ENCODE data around the gene HMGCR.

Gene HMGCR

GRCh38 chr5:75355236-75355635 is 18.2 kb downstream of the HMGCR start:
- H3K79me2 ChIP-seq (ENCODE audit: low read length) = peaks cover 11% of the 10 kb centered on the region
- peaks cover 11% of the 10 kb centered on the region for H4K20me1 ChIP-seq (ENCODE audit: insufficient read depth, low read length)
- H3K4me3 ChIP-seq (ENCODE audit: low read length) = no peak overlapping the region
- TF ChIP-seq EZH2phosphoT487 (IDR thresholded peaks at IDR 0.05; ENCODE audit: low read depth) (no peak), CTCF (IDR thresholded peaks at IDR 0.05; ENCODE audit: low read depth, low read length) (no peak)
- no peak overlapping the region for H3K27ac ChIP-seq (ENCODE audit: low read length)
- peaks cover 71% of the 10 kb centered on the region for H3K36me3 ChIP-seq (replicated peaks; ENCODE audit: low read depth, low read length)
- H3K9ac ChIP-seq (ENCODE audit: low read length) = no peak overlapping the region
- no peaks in the 10 kb centered on the region for H3K27me3 ChIP-seq (ENCODE audit: low read depth, low read length)
- no peaks in the 10 kb centered on the region for H3K9me3 ChIP-seq (ENCODE audit: insufficient read depth, low read length)
- H3K4me1 ChIP-seq (ENCODE audit: low read length) = 0 out of 2 replicates have a peak, but pooled peaks cover 2% of the 10 kb centered on the region
- H3K4me2 ChIP-seq (ENCODE audit: low read length) = no peak overlapping the region
- no peak overlapping the region for H2AFZ ChIP-seq (ENCODE audit: low read depth, low read length)

DNA sequence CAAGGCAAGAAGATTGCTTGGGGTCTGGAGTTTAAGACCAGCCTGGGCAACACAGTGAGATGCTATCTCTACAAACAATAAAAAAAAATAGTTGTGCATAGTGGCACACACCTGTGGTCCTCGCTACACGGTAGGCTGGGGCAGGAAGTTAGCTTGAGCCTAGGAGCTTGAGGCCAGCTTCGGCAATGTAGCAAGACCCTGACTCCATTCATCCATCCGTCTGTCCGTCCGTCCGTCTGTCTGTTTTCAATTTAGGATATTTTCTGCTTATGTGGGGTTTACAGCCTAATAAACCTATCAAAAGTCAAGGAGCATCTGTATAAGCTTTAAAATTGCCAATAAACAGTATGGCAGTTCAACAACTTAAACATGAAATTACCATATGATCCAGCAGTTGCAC is 19.7 kb downstream of the HMGCR start:
- 0 out of 2 replicates have a peak, but pooled peaks cover 2% of the 10 kb centered on the region for H3K4me1 ChIP-seq (ENCODE audit: low read length)

GRCh38 chr5:75358117-75358516 is 21.1 kb downstream of the HMGCR start:
- Histone ChIP-seq H3K27me3 (ENCODE audit: low read depth, low read length) (no peaks in the 10 kb centered on the region), H2AFZ (ENCODE audit: low read depth, low read length) (no peak overlapping the region), H3K9me3 (ENCODE audit: insufficient read depth, low read length) (no peaks in the 10 kb centered on the region), H3K36me3 (replicated peaks; ENCODE audit: low read depth, low read length) (peaks cover 65% of the 10 kb centered on the region), H3K79me2 (ENCODE audit: low read length) (0 out of 2 replicates have a peak, but pooled peaks cover 2% of the 10 kb centered on the region), H3K9ac (ENCODE audit: low read length) (no peak overlapping the region), H3K4me1 (ENCODE audit: low read length) (0 out of 2 replicates have a peak, but pooled peaks cover 2% of the 10 kb centered on the region), H3K4me2 (ENCODE audit: low read length) (no peak overlapping the region), H3K27ac (ENCODE audit: low read length) (no peak overlapping the region), H4K20me1 (ENCODE audit: insufficient read depth, low read length) (peaks cover 3% of the 10 kb centered on the region; the same call in 1 of the 2 replicates), H3K4me3 (ENCODE audit: low read length) (no peak overlapping the region)
- no peak for TF ChIP-seq EZH2phosphoT487 (IDR thresholded peaks at IDR 0.05; ENCODE audit: low read depth)
- TF ChIP-seq CTCF (IDR thresholded peaks at IDR 0.05; ENCODE audit: low read depth, low read length) = no peak

More for the DNA sequence above, 19.7 kb downstream of the HMGCR start:
- TF ChIP-seq CTCF (IDR thresholded peaks at IDR 0.05; ENCODE audit: low read depth, low read length) = no peak
- H3K27me3 ChIP-seq (ENCODE audit: low read depth, low read length) = no peaks in the 10 kb centered on the region
- H3K79me2 ChIP-seq (ENCODE audit: low read length) = peaks cover 9% of the 10 kb centered on the region
- no peak overlapping the region for H2AFZ ChIP-seq (ENCODE audit: low read depth, low read length)
- no peaks in the 10 kb centered on the region for H3K9me3 ChIP-seq (ENCODE audit: insufficient read depth, low read length)
- H3K4me3 ChIP-seq (ENCODE audit: low read length) = no peak overlapping the region
- H4K20me1 ChIP-seq (ENCODE audit: insufficient read depth, low read length) = peaks cover 6% of the 10 kb centered on the region; the same call in 1 of the 2 replicates
- H3K9ac ChIP-seq (ENCODE audit: low read length) = no peak overlapping the region
- H3K4me2 ChIP-seq (ENCODE audit: low read length) = no peak overlapping the region
- no peak overlapping the region for H3K27ac ChIP-seq (ENCODE audit: low read length)
- H3K36me3 ChIP-seq (replicated peaks; ENCODE audit: low read depth, low read length) = peaks cover 70% of the 10 kb centered on the region

DNA sequence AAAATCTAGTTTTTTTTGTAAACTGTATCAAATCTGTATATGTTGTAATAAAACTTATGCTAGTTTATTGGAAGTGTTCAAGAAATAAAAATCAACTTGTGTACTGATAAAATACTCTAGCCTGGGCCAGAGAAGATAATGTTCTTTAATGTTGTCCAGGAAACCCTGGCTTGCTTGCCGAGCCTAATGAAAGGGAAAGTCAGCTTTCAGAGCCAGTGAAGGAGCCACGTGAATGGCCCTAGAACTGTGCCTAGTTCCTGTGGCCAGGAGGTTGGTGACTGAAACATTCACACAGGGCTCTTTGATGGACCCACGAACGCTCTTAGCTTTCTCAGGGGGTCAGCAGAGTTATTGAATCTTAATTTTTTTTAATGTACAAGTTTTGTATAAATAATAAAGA is 24.3 kb downstream of the HMGCR start:
- Histone ChIP-seq H3K27me3 (ENCODE audit: low read depth, low read length) (no peaks in the 10 kb centered on the region), H3K4me1 (ENCODE audit: low read length) (peaks cover 7% of the 10 kb centered on the region), H3K4me2 (ENCODE audit: low read length) (no peak overlapping the region), H3K9ac (ENCODE audit: low read length) (no peak overlapping the region), H3K9me3 (ENCODE audit: insufficient read depth, low read length) (no peaks in the 10 kb centered on the region), H2AFZ (ENCODE audit: low read depth, low read length) (no peak overlapping the region), H3K4me3 (ENCODE audit: low read length) (no peak overlapping the region), H3K79me2 (ENCODE audit: low read length) (no peaks in the 10 kb centered on the region), H3K36me3 (replicated peaks; ENCODE audit: low read depth, low read length) (peaks cover 49% of the 10 kb centered on the region), H4K20me1 (ENCODE audit: insufficient read depth, low read length) (peaks cover 3% of the 10 kb centered on the region; the same call in 1 of the 2 replicates), H3K27ac (ENCODE audit: low read length) (no peak overlapping the region)
- no peak for TF ChIP-seq EZH2phosphoT487 (IDR thresholded peaks at IDR 0.05; ENCODE audit: low read depth)
- no peak for TF ChIP-seq CTCF (IDR thresholded peaks at IDR 0.05; ENCODE audit: low read depth, low read length)
